Measurements from ENCODE around the gene LHPP.

The LHPP gene

DNA sequence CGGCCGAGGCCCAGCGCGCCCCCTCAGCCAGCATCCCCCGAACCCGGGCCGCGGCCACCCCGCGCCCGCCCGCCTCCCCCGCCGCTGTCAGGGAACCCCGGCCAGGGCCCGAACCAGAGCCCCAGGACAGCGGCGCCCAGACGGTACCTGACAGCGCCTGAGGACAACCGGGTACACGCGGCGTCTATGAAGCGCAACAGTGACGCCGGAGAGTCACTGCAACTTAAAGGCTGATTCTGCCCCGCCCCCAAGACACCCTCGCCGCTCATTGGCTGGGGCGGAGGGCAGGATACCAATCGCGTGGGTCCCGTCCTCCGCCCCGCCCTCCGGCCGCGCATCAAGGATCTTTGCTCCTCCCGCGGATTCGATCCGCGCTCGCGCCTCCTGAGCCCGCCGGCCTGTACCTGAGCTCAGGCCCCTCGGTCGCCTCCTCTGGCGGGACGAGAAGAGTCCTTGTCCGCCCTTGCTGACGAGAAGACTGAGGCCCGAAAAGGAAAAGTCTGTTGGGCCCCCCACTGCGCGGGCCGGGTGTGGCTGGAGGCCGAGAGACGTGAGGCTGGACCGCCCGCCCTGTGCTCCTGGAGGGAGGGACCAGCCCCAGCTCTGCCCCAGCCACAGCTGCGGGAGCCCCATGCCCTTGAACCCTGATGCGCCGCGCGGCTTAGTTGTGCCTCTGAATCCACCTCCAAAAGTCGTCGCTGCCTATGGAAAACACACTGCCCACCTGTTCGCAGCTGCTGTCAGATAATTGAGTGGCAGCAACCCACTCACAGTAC is 42.7 kb upstream of the LHPP start, which contains the start of gene OAT:
OAT (minus strand) TSS at position 198 of the 776 bp plus-strand sequence. CDS start 6,752 bp downstream, outside the sequence.
- Histone ChIP-seq H3K27ac (peak within 1 kb of the TSS; percentile 78), H3K27me3 (peaks cover 48% of the 10 kb centered on the region), H3K4me3 (ENCODE audit: low read depth in 1 of 2, low read length in 1 of 2) (peak within 1 kb of the TSS; percentile 68 to 79), H3K4me1 (ENCODE audit: control insufficient read depth in 1 of 2, insufficient read depth in 1 of 2, low read depth in 1 of 2, low read length in 1 of 2) (peaks cover 13 to 18% of the 10 kb centered on the region in 2 experiments), H3K36me3 (no peaks in the 10 kb centered on the region), H3K9me3 (no peaks in the 10 kb centered on the region)
- TF ChIP-seq CTCF (IDR thresholded peaks at IDR 0.05): peak; percentile 53

- Histone ChIP-seq H3K27me3 (peaks cover 56% of the 10 kb centered on the region), H3K4me3 (ENCODE audit: low read depth in 1 of 2, low read length in 1 of 2) (peak overlapping the region; percentile 68 to 79), H3K9me3 (no peaks in the 10 kb centered on the region), H3K4me1 (ENCODE audit: control insufficient read depth in 1 of 2, insufficient read depth in 1 of 2, low read depth in 1 of 2, low read length in 1 of 2) (peaks cover 13 to 18% of the 10 kb centered on the region in 2 experiments), H3K27ac (no peak overlapping the region), H3K36me3 (no peaks in the 10 kb centered on the region)
- no peak for TF ChIP-seq CTCF (IDR thresholded peaks at IDR 0.05)
Observed at GRCh38 chr10:124419635-124420034, 42.0 kb upstream of the LHPP start.

GRCh38 chr10:124420254-124420653 is 41.4 kb upstream of the LHPP start:
- no peaks in the 10 kb centered on the region for H3K9me3 ChIP-seq
- no peak for TF ChIP-seq CTCF (IDR thresholded peaks at IDR 0.05)
- H3K27me3 ChIP-seq: peaks cover 62% of the 10 kb centered on the region
- H3K27ac ChIP-seq: no peak overlapping the region
- no peak overlapping the region for H3K4me3 ChIP-seq (ENCODE audit: low read depth in 1 of 2, low read length in 1 of 2)
- peaks cover 13 to 18% of the 10 kb centered on the region in 2 experiments for H3K4me1 ChIP-seq (ENCODE audit: control insufficient read depth in 1 of 2, insufficient read depth in 1 of 2, low read depth in 1 of 2, low read length in 1 of 2)
- no peaks in the 10 kb centered on the region for H3K36me3 ChIP-seq

DNA sequence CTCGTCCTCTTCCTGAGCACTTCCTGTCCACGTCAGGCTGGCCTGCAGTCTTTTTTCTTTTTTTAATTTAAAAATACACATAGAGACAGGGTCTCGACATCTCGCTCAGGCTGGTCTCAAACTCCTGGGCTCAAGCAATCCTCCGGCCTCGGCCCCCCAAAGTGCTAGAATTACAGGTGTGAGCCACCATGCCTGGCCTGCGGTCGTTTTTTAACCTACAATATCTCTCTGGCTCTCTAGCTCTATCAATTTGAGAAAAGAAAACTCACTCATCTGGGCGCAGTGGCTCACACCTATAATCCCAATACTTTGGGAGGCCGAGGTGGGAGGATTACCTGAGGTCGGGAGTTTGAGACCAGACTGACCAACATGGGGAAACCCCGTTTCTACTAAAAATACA is 38.9 kb upstream of the LHPP start:
- Histone ChIP-seq H3K4me3 (ENCODE audit: low read depth in 1 of 2, low read length in 1 of 2) (no peak overlapping the region), H3K9me3 (no peaks in the 10 kb centered on the region), H3K27ac (no peak overlapping the region), H3K27me3 (peaks cover 86% of the 10 kb centered on the region), H3K4me1 (ENCODE audit: control insufficient read depth in 1 of 2, insufficient read depth in 1 of 2, low read depth in 1 of 2, low read length in 1 of 2) (peaks cover 10 to 13% of the 10 kb centered on the region in 2 experiments), H3K36me3 (no peaks in the 10 kb centered on the region)
- no peak for TF ChIP-seq CTCF (IDR thresholded peaks at IDR 0.05)

DNA sequence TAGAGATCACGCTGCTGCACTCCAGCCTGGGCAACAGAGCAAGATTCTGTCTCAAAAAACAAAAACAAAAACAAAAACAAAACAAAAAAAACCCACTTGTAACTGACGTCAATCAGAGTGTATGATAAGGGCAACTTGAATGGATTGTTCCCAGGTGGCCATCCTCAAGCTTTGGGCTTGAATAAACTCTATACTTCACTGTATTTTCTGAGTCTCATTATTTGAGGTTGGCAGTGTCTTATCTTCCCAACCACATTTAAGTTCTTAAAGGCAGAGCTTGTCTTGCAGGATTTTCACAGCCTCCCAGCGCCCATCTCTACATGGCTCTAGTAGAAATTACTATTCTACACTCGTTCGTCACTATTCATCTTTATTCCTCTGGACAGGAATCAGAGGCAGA is 37.8 kb upstream of the LHPP start:
- no peak for TF ChIP-seq CTCF (IDR thresholded peaks at IDR 0.05)
- H3K4me1 ChIP-seq (ENCODE audit: control insufficient read depth in 1 of 2, insufficient read depth in 1 of 2, low read depth in 1 of 2, low read length in 1 of 2): peaks cover 5 to 6% of the 10 kb centered on the region in 2 experiments
- H3K9me3 ChIP-seq: no peaks in the 10 kb centered on the region
- no peaks in the 10 kb centered on the region for H3K36me3 ChIP-seq
- H3K27ac ChIP-seq: no peak overlapping the region
- no peak overlapping the region for H3K4me3 ChIP-seq (ENCODE audit: low read depth in 1 of 2, low read length in 1 of 2)
- peaks cover 96% of the 10 kb centered on the region for H3K27me3 ChIP-seq
